Esophagus squamous epithelium (tissue), 5 donors: ENCODE data around the gene ABCC1. TPM values are rescaled to one million over a fixed set of nuclear protein-coding genes. Genes with fewer than 3 reads are reported as not detected.
"Not testable (repeated sequence)": the region's sequence is repeated elsewhere in the genome, so short reads cannot be mapped to it uniquely, and the experiment has no call there.

Experiments
- DNase-seq: peaks from one replicate; lab custom pipeline; 2025; lab: John Stamatoyannopoulos, UW
- H3K27ac ChIP-seq, 4 donors: fragments of 200-600 bp; sonication (generic); one replicate each; pipeline ENCODE4 v1.5.1; 2016 to 2019; ENCODE audit warnings: mild to moderate bottlenecking in 1 of 4
- H3K27me3 ChIP-seq, 4 donors: fragments of 200-600 bp; sonication (generic); 1 replicate in 3 of 4; 2 replicates in 1 of 4; pipeline versions ENCODE4 v1.5.1 to v1.6.0; 2017 to 2021; ENCODE audit warnings: antibody characterized with exemption in 1 of 4
- H3K36me3 ChIP-seq, 3 donors: fragments of 200-600 bp; sonication (generic); one replicate each; pipeline ENCODE4 v1.5.1; 2016 to 2019
- H3K4me1 ChIP-seq, 3 donors: fragments of 200-600 bp; sonication (generic); one replicate each; pipeline ENCODE4 v1.5.1; 2017 to 2019
- H3K4me3 ChIP-seq, 4 donors: fragments of 200-600 bp; sonication (generic); 1 replicate in 3 of 4; 2 replicates in 1 of 4; pipeline ENCODE4 v1.5.1; 2016 to 2019; ENCODE audit warnings: mild to moderate bottlenecking in 2 of 4, moderate library complexity in 1 of 4
- H3K9me3 ChIP-seq, 3 donors: fragments of 200-600 bp; sonication (generic); one replicate each; pipeline ENCODE4 v1.5.1; 2016 to 2019
- POLR2A ChIP-seq, 4 donors: fragments of 450-650 bp; IDR thresholded peaks; one replicate each; pipeline ENCODE4 v1.6.1; 2017; ENCODE audit warnings: antibody characterized with exemption in 4 of 4, mild to moderate bottlenecking in 4 of 4, moderate library complexity in 3 of 4
- WGBS, 2 donors: methylation state at CpG; one replicate each; pipeline ENCODE4 v1.1.5; 2018; 5-methylcytosine and 5-hydroxymethylcytosine counted together
- intact Hi-C: fragments of 100-400 bp; cut with DNase I; formaldehyde crosslinking; loops from one replicate; pipeline ENCODE4 v1.15.0; 2022
- total RNA-seq, 4 donors: library from RNA; depleted of rRNA; stranded (reverse); fragments of >200 nt; gene quantifications; one replicate each; pipeline ENCODE4 v1.1.0, GENCODE V29; 2016
- TF ChIP-seq, protein P1 (sequence below), 6 experiments: fragments of 450-650 bp in 4 of 6; fragments of 200-600 bp in 2 of 6; sonication (generic) in 2 of 6; IDR thresholded peaks; one replicate each; pipeline ENCODE4 v1.5.1; 2016 to 2019; ENCODE audit warnings: antibody characterized with exemption in 6 of 6, mild to moderate bottlenecking in 4 of 6, moderate library complexity in 4 of 6
- donor health status: DM: yes; HTN: yes; CAD: no.

The ABCC1 gene
- total RNA-seq, 4 donors from 2014 or later = 22.9 to 56.7 (median 46.9) TPM

GRCh38 chr16:15916323-15916722 lies 33.1 kb upstream of the ABCC1 start:
- 82 to 83% methylated on average over 8 of the region's 8 CpGs for WGBS, 2 donors
- no peaks in the 10 kb centered on the region for H3K9me3 ChIP-seq
- peaks cover 0 to 7% (median 0%) of the 10 kb centered on the region in 3 donors for H3K4me1 ChIP-seq
- no peak for DNase-seq
- no peaks in the 10 kb centered on the region for H3K27me3 ChIP-seq
- H3K4me3 ChIP-seq = no peak overlapping the region
- H3K27ac ChIP-seq = no peak overlapping the region
- intact Hi-C loops = no loop called here
- no peaks in the 10 kb centered on the region for H3K36me3 ChIP-seq
- TF ChIP-seq, protein P1, sequence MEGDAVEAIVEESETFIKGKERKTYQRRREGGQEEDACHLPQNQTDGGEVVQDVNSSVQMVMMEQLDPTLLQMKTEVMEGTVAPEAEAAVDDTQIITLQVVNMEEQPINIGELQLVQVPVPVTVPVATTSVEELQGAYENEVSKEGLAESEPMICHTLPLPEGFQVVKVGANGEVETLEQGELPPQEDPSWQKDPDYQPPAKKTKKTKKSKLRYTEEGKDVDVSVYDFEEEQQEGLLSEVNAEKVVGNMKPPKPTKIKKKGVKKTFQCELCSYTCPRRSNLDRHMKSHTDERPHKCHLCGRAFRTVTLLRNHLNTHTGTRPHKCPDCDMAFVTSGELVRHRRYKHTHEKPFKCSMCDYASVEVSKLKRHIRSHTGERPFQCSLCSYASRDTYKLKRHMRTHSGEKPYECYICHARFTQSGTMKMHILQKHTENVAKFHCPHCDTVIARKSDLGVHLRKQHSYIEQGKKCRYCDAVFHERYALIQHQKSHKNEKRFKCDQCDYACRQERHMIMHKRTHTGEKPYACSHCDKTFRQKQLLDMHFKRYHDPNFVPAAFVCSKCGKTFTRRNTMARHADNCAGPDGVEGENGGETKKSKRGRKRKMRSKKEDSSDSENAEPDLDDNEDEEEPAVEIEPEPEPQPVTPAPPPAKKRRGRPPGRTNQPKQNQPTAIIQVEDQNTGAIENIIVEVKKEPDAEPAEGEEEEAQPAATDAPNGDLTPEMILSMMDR (IDR thresholded peaks at IDR 0.05) = no peak
- no peak for TF ChIP-seq POLR2A (IDR thresholded peaks at IDR 0.05)

DNA sequence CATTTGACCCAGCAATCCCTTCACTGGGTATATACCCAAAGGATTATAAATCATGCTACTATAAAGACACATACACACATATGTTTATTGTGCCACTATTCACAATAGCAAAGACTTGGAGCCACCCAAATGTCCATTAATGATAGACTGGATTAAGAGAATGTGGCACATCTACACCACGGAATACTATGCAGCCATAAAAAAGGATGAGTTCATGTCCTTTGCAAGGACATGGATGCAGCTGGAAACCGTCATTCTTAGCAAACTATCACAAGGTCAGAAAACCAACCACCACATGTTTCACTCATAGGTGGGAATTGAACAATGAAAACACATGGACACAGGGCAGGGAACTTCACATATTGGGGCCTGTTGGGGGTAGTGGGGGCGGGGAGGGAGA lies 31.1 kb upstream of the ABCC1 start:
- DNase-seq, intact Hi-C loops, H3K36me3 ChIP-seq, H3K4me3 ChIP-seq, H3K27me3 ChIP-seq, H3K9me3 ChIP-seq, H3K4me1 ChIP-seq, H3K27ac ChIP-seq: not testable (repeated sequence)
- WGBS, 2 donors = 69 to 81% methylated on average over 3 of the region's 3 CpGs

DNA sequence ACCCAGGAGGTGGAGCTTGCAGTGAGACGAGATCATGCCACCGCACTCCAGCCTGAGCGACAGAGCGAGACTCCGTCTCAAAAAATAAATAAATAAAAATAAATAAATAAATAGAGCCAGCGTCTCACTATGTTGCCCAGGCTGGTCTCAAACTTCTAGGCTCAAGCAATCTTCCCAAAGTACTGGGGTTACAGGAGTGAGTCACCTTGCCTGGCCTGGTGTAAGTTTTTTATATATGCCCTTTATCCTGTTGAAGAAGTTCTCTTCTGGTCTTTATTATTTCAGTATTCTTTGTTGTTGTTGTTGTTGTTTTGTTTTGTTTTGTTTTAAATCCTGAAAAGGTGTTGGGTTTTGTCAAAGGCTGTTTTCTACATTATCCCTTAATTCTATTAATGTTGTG lies 30.1 kb upstream of the ABCC1 start:
- intact Hi-C loops = no loop called here
- no peaks in the 10 kb centered on the region for H3K36me3 ChIP-seq
- no peak for TF ChIP-seq POLR2A (IDR thresholded peaks at IDR 0.05)
- TF ChIP-seq, protein P1 (IDR thresholded peaks at IDR 0.05) = no peak
- H3K27ac ChIP-seq = peak overlapping the region in 1 of 4 donors; percentile 17
- H3K4me3 ChIP-seq = no peak overlapping the region
- peaks cover 0 to 7% (median 0%) of the 10 kb centered on the region in 3 donors for H3K4me1 ChIP-seq
- 92 to 97% methylated on average over 6 of the region's 6 CpGs for WGBS, 2 donors
- H3K9me3 ChIP-seq = no peaks in the 10 kb centered on the region
- H3K27me3 ChIP-seq = no peaks in the 10 kb centered on the region
- DNase-seq = no peak

GRCh38 chr16:15924996-15925395 lies 24.4 kb upstream of the ABCC1 start:
- Histone ChIP-seq H3K27me3 (no peaks in the 10 kb centered on the region), H3K27ac (no peak overlapping the region), H3K4me3 (no peak overlapping the region), H3K9me3 (no peaks in the 10 kb centered on the region), H3K4me1 (no peaks in the 10 kb centered on the region), H3K36me3 (no peaks in the 10 kb centered on the region)
- 87 to 90% methylated on average over 5 to 13 of the region's 13 CpGs for WGBS, 2 donors
- DNase-seq = no peak
- TF ChIP-seq, protein P1 (IDR thresholded peaks at IDR 0.05) = no peak
- intact Hi-C loops = no loop called here

DNA sequence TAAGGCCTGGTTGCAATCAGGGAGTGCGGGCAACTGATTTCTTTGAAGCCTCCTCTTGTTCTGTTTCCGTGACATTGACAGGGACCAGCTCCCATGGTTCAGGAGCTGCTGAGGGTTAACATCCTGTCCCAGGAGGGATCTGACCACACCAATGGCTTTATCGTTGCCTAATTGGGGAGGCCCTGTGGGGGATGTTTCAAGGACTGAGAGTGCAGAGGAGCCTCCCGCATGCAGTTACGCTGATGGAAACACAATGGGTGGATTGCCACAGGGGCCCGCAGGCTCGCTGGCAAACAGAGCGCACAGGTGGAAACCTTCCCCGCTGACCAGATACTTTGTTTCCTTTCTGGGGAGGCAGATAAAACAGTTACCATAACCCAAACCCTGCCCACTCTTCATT lies 23.8 kb upstream of the ABCC1 start:
- H3K27me3 ChIP-seq = no peaks in the 10 kb centered on the region
- 86 to 95% methylated on average over 6 to 9 of the region's 9 CpGs for WGBS, 2 donors
- H3K4me1 ChIP-seq = no peaks in the 10 kb centered on the region
- TF ChIP-seq POLR2A (IDR thresholded peaks at IDR 0.05) = no peak
- TF ChIP-seq, protein P1 (IDR thresholded peaks at IDR 0.05) = no peak
- no peak overlapping the region for H3K27ac ChIP-seq
- intact Hi-C loops = no loop called here
- no peak overlapping the region for H3K4me3 ChIP-seq
- no peaks in the 10 kb centered on the region for H3K9me3 ChIP-seq
- H3K36me3 ChIP-seq = no peaks in the 10 kb centered on the region
- DNase-seq = no peak
